Lung (tissue), 12 donors: ENCODE data around the gene CMIP. TPM values are rescaled to one million over a fixed set of nuclear protein-coding genes. Genes with fewer than 3 reads are reported as not detected.

ENCODE experiments used
- ATAC-seq: fragments of 200-7000 bp; cut with Tn5 transposase; one replicate; pipeline ENCODE4 v1.9.1; 2020; ENCODE audit warnings: moderate number of reproducible peaks; ENCODE audit not compliant: insufficient read depth, low FRiP score
- DNase-seq, 3 donors: peaks; one replicate each; pipeline ENCODE4 v3.0.0-alpha.2; 2013 to 2017
- H3K27ac ChIP-seq, 2 donors: one replicate each; pipeline ENCODE4 v1.5.1; 2013; ENCODE audit warnings: mild to moderate bottlenecking in 2 of 2, moderate library complexity in 2 of 2, control low read depth in 1 of 2, inconsistent platforms in 1 of 2, low read depth in 1 of 2, low read length in 1 of 2
- H3K27me3 ChIP-seq, 3 donors: one replicate each; pipeline ENCODE4 v1.5.1; 2013; ENCODE audit warnings: low read length in 2 of 3; ENCODE audit not compliant: control insufficient read depth in 3 of 3, insufficient read depth in 3 of 3
- H3K36me3 ChIP-seq, 4 donors: one replicate each; pipeline ENCODE4 v1.5.1; 2013; ENCODE audit warnings: low read length in 4 of 4, mild to moderate bottlenecking in 1 of 4, moderate library complexity in 1 of 4; ENCODE audit not compliant: control insufficient read depth in 4 of 4, insufficient read depth in 4 of 4
- H3K4me1 ChIP-seq, 5 donors: one replicate each; pipeline ENCODE4 v1.5.1; 2013; ENCODE audit warnings: low read length in 5 of 5, mild to moderate bottlenecking in 2 of 5, moderate library complexity in 1 of 5; ENCODE audit not compliant: control insufficient read depth in 5 of 5, insufficient read depth in 5 of 5
- H3K4me3 ChIP-seq: one replicate; pipeline ENCODE4 v1.5.1; 2013; ENCODE audit warnings: mild to moderate bottlenecking, control low read depth, moderate library complexity
- H3K9ac ChIP-seq, 2 donors: one replicate each; pipeline ENCODE4 v1.5.1; 2013; ENCODE audit warnings: low read length in 2 of 2, control low read depth in 1 of 2; ENCODE audit not compliant: insufficient read depth in 1 of 2
- H3K9me3 ChIP-seq, 4 donors: one replicate each; pipeline ENCODE4 v1.5.1; 2013; ENCODE audit warnings: low read length in 3 of 4, mild to moderate bottlenecking in 1 of 4, moderate library complexity in 1 of 4; ENCODE audit not compliant: control insufficient read depth in 4 of 4, insufficient read depth in 3 of 4
- WGBS, 2 donors: extraction: QIAGEN DNeasy Blood & Tissue Kit; methylation state at CpG; one replicate each; pipeline ENCODE4 v1.1.7; 2013; 5-methylcytosine and 5-hydroxymethylcytosine counted together
- polyA plus RNA-seq, 2 donors: library from polyadenylated mRNA; stranded (reverse); fragments of 200-250 nt; gene quantifications; one replicate each; pipeline ENCODE4 v1.2.1, GENCODE V29; 2013
- total RNA-seq, 2 donors: library from RNA; depleted of rRNA in 1 of 2; stranded (reverse); fragments of >200 nt in 1 of 2; gene quantifications; one replicate each; pipeline ENCODE4 v1.2.1, GENCODE V29; 2014 to 2021
- TF ChIP-seq, protein P1 (sequence below): IDR thresholded peaks from 2 replicates; pipeline ENCODE4 v1.5.1; 2012; ENCODE audit warnings: mild to moderate bottlenecking; ENCODE audit errors: control extremely low read depth, extremely low read depth
- donor health status: control.
- donor health status: control.
- donor health status: Bipolar disorder and iron deficiency.
- donor health status: healthy.
- donor health status: DM: yes; HTN: yes; CAD: no.

Gene CMIP
- total and polyA plus RNA-seq, 4 donors: 11.8 to 80.5 (median 48.6) TPM

DNA sequence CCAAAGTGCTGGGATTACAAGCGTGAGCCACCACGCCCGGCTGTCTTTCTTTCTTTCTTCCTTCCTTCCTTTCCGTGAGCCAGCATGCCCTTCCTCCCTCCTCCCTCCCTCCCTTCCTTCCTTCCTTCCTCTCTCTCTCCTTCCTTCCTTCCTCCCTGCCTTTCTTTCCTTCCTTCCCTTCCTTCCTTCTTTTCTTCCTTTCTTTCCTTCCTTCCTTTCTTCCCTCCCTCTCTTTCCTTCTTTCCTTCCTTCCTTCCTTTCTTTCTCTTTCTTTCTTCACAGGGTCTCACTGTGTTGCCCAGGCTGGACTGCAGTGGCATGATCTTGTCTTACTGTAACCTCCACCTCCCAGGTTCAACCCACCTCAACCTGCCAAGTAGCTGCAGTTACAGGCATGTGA lies 283.8 kb downstream of the CMIP start:
- TF ChIP-seq, protein P1, sequence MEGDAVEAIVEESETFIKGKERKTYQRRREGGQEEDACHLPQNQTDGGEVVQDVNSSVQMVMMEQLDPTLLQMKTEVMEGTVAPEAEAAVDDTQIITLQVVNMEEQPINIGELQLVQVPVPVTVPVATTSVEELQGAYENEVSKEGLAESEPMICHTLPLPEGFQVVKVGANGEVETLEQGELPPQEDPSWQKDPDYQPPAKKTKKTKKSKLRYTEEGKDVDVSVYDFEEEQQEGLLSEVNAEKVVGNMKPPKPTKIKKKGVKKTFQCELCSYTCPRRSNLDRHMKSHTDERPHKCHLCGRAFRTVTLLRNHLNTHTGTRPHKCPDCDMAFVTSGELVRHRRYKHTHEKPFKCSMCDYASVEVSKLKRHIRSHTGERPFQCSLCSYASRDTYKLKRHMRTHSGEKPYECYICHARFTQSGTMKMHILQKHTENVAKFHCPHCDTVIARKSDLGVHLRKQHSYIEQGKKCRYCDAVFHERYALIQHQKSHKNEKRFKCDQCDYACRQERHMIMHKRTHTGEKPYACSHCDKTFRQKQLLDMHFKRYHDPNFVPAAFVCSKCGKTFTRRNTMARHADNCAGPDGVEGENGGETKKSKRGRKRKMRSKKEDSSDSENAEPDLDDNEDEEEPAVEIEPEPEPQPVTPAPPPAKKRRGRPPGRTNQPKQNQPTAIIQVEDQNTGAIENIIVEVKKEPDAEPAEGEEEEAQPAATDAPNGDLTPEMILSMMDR: no peak
- no peak for DNase-seq
- no peak overlapping the region for H3K9ac ChIP-seq
- no peaks in the 10 kb centered on the region for H3K9me3 ChIP-seq
- no peaks in the 10 kb centered on the region for H3K36me3 ChIP-seq
- 43 to 69% methylated on average over 4 of the region's 4 CpGs for WGBS, 2 donors
- no peak overlapping the region for H3K4me3 ChIP-seq
- H3K27me3 ChIP-seq: peaks cover 0 to 2% (median 0%) of the 10 kb centered on the region in 3 donors
- no peak for ATAC-seq
- H3K27ac ChIP-seq: no peak overlapping the region
- peaks cover 0 to 10% (median 5%) of the 10 kb centered on the region in 5 donors for H3K4me1 ChIP-seq

DNA sequence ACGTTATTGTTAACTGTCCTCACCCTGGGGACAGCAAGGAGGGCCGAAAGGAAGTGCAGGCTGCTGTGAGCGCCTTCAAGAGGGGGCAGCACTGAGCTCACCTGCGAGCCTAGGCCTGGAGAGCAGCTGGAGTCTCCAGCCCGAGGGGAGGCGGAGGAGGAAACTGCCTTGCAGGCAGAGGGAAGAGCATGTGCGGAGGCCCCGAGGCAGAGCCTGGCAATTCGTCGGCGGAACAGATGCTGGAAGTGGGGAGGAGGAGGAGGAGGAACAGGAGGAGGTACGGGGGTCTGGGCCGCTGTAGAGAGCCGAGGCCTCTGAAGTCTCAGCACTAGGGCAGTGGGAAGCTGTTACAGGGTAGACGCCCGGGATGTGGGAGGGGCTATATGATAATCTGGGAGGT lies 284.8 kb downstream of the CMIP start:
- H3K9ac ChIP-seq: no peak overlapping the region
- TF ChIP-seq, protein P1: no peak
- DNase-seq (peak in 1 of 3 donors; percentile 48), ATAC-seq (no peak)
- H3K27ac ChIP-seq: no peak overlapping the region
- peaks cover 0 to 10% (median 5%) of the 10 kb centered on the region in 5 donors for H3K4me1 ChIP-seq
- H3K4me3 ChIP-seq: no peak overlapping the region
- H3K36me3 ChIP-seq: no peaks in the 10 kb centered on the region
- H3K27me3 ChIP-seq: peaks cover 0 to under 1% (median 0%) of the 10 kb centered on the region in 3 donors
- 88 to 90% methylated on average over 16 of the region's 16 CpGs for WGBS, 2 donors
- H3K9me3 ChIP-seq: no peaks in the 10 kb centered on the region

DNA sequence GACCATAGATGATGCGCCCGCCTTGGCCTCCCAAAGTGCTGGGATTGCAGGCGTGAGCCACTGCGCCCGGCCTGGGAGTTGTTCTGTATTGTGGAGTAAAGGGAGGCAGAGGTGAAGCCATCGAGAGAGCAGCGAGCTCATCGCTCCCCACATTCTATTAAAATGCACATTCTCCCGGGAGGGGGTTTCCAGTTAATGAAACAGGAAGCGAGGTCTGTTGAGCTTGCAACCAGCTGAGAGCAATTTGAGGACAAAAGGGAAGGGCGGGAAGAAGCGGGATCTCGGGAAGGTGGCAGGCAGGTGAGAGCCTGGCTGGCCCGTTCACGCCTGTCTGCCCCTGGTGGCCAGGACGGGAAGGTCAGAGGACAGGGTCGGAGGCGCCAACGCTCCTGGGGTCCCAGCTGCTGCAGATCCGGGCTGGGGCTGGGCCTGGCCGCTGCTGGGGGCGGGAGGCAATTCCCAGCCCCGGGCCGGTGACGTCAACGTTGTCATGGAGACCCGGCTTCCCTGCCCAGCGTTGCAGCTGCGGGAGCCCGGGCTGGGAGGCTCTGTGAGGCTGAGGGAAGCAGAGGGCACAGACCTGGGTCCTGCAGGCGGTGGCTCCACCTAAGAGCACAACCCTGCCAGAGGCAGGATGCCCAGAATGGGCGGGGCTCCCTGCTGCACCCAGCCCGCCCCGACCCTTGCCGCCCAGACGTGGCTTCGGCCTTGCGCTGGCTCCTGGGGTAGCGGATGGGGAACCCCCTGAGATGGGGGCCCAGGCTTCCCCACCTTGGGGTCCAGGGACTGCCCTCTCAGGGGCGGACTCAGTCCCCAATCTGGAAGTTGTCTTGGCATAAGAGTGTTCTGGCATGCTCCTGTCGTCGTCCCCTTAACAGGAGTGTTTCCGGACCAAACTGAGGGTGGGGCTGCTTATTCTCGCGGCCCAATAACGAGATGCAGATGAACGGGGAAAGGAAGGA lies 285.8 kb downstream of the CMIP start:
- TF ChIP-seq, protein P1: peak; percentile 19
- WGBS, 2 donors: 10 to 11% methylated on average over 47 of the region's 47 CpGs
- ATAC-seq: peak; percentile 90
- Histone ChIP-seq H3K27ac (peak overlapping the region in 1 of 2 donors; percentile 17), H3K4me1 (peaks cover 0 to 10% (median 5%) of the 10 kb centered on the region in 5 donors), H3K9ac (peak overlapping the region; percentile 28), H3K36me3 (no peaks in the 10 kb centered on the region), H3K27me3 (no peaks in the 10 kb centered on the region), H3K9me3 (no peaks in the 10 kb centered on the region), H3K4me3 (peak overlapping the region; percentile 0)
- DNase-seq: peak; percentile 92 to 94 (median 94)
